Posterior cingulate gyrus (tissue), 11 donors: ENCODE measurements around the gene UBD.

Experiments
- DNase-seq, 10 donors: peaks; one replicate each; pipeline versions ENCODE4 v3.0.0 to v3.0.0-alpha.2; 2020 to 2021; ENCODE audit warnings: mixed read lengths in 3 of 10
- intact Hi-C: fragments of 100-400 bp; cut with DNase I; formaldehyde crosslinking; loops from one replicate; pipeline ENCODE4 v1.15.1; 2023

UBD gene

GRCh38 chr6:29559524-29560287 is at the start of gene UBD:
Gene UBD, minus strand, starts transcription at chr6:29559732. Its CDS starts 31 bp downstream, at chr6:29559701.
- DNase-seq, result no peak
- intact Hi-C loops, result no loop called here

GRCh38 chr6:29608131-29608530 is 48.6 kb upstream of the UBD start:
- no peak for DNase-seq

GRCh38 chr6:29603930-29604329 is 44.4 kb upstream of the UBD start:
- no peak for DNase-seq

More at GRCh38 chr6:29608131-29608530, 48.6 kb upstream of the UBD start:
- intact Hi-C loops, result no loop called here

GRCh38 chr6:29603456-29603855 is 43.9 kb upstream of the UBD start:
- no peak for DNase-seq
- intact Hi-C loops, result no loop called here

More at GRCh38 chr6:29603930-29604329, 44.4 kb upstream of the UBD start:
- intact Hi-C loops, result no loop called here

GRCh38 chr6:29602564-29603361 is 43.2 kb upstream of the UBD start:
- DNase-seq, result peak in 3 of 10 donors; percentile 44 to 88 (median 74)
- intact Hi-C loops, result no loop called here

- intact Hi-C loops, result no loop called here
- DNase-seq, result no peak
These were observed 38.7 kb upstream of the UBD start for GRCh38 chr6:29598172-29598747.

- intact Hi-C loops, result no loop called here
- DNase-seq, result no peak
These were observed 37.7 kb upstream of the UBD start for GRCh38 chr6:29597184-29597583.

- DNase-seq, result no peak
- intact Hi-C loops, result no loop called here
These were observed 36.9 kb upstream of the UBD start for GRCh38 chr6:29596381-29596900.

GRCh38 chr6:29593199-29593855 is 33.8 kb upstream of the UBD start:
- no peak for DNase-seq
- intact Hi-C loops, result no loop called here

- DNase-seq, result no peak
- intact Hi-C loops, result no loop called here
These were observed 32.1 kb upstream of the UBD start for GRCh38 chr6:29591677-29592076.

GRCh38 chr6:29590218-29590808 is 30.8 kb upstream of the UBD start:
- intact Hi-C loops, result no loop called here
- no peak for DNase-seq

- intact Hi-C loops, result loop anchor here (10.0 kb wide), 1 partner anchor 215 kb away; the partner anchor contains the start of gene OR12D3
These were observed 30.0 kb upstream of the UBD start for GRCh38 chr6:29589423-29590048.

GRCh38 chr6:29584821-29585220 is 25.3 kb upstream of the UBD start, which contains the start of gene OR2H2:
Gene OR2H2, plus strand, starts transcription at chr6:29585121. Its CDS starts 2,824 bp downstream, at chr6:29587945.
- intact Hi-C loops, result loop anchor here (10.0 kb wide), 1 partner anchor 210 kb away; the partner anchor contains the start of gene OR12D3
- DNase-seq, result no peak

More at GRCh38 chr6:29589423-29590048, 30.0 kb upstream of the UBD start:
- peak in 2 of 10 donors; percentile 43 to 62 for DNase-seq

- intact Hi-C loops, result no loop called here
- DNase-seq, result no peak
These were observed 18.0 kb upstream of the UBD start for GRCh38 chr6:29577544-29577943.

GRCh38 chr6:29576056-29576455 is 16.5 kb upstream of the UBD start:
- intact Hi-C loops, result no loop called here
- DNase-seq, result no peak

- DNase-seq, result no peak
- intact Hi-C loops, result no loop called here
These were observed 8.5 kb upstream of the UBD start for GRCh38 chr6:29567991-29568390.

GRCh38 chr6:29567541-29567940 is 8.0 kb upstream of the UBD start:
- intact Hi-C loops, result no loop called here
- DNase-seq, result no peak

- DNase-seq, result no peak
- intact Hi-C loops, result no loop called here
These were observed 7.3 kb upstream of the UBD start for GRCh38 chr6:29566856-29567255.

GRCh38 chr6:29564875-29565274 is 5.3 kb upstream of the UBD start:
- intact Hi-C loops, result no loop called here
- DNase-seq, result no peak
